Keratinocyte (primary cell): ENCODE data around the gene ROS1. TPM values are rescaled to one million over a fixed set of nuclear protein-coding genes. Genes with fewer than 3 reads are reported as not detected.
A peak's percentile ranks its signal among the peaks of the same experiment; 100 is the strongest.

Source experiments
- DNase-seq: peaks from one replicate; pipeline ENCODE4 v3.0.0-alpha.2; 2011; ENCODE audit warnings: low read depth, missing footprints, low spot score
- FAIRE-seq: peaks from 2 replicates; lab custom pipeline; 2011; peaks lifted over from hg19 to GRCh38; lab: Jason Lieb, UNC
- H2AFZ ChIP-seq: 2 replicates; pipeline ENCODE4 v1.6.0; 2012; ENCODE audit warnings: low read length, control low read depth, inconsistent platforms; ENCODE audit not compliant: control insufficient read depth
- H3K27ac ChIP-seq: 2 replicates; pipeline ENCODE4 v1.5.1; 2011; ENCODE audit warnings: low read length; ENCODE audit not compliant: control insufficient read depth, insufficient read depth
- H3K27me3 ChIP-seq: 3 replicates; pipeline ENCODE4 v1.6.0; 2011; ENCODE audit warnings: low read length; ENCODE audit not compliant: control insufficient read depth, insufficient read depth; ENCODE audit errors: extremely low read depth
- H3K36me3 ChIP-seq, 2 experiments: 2 replicates in 1 of 2; 3 replicates in 1 of 2; pipeline ENCODE4 v1.5.1; 2011; ENCODE audit warnings: low read length in 2 of 2, mild to moderate bottlenecking in 1 of 2; ENCODE audit not compliant: control insufficient read depth in 2 of 2, insufficient read depth in 2 of 2; ENCODE audit errors: extremely low read depth in 1 of 2
- H3K4me1 ChIP-seq: 3 replicates; pipeline ENCODE4 v1.5.1; 2011; ENCODE audit warnings: low read length; ENCODE audit not compliant: control insufficient read depth, insufficient read depth; ENCODE audit errors: extremely low read depth
- H3K4me2 ChIP-seq: 3 replicates; pipeline ENCODE4 v1.6.0; 2011; ENCODE audit warnings: low read depth, low read length; ENCODE audit not compliant: control insufficient read depth, insufficient read depth; ENCODE audit errors: extremely low read depth
- H3K4me3 ChIP-seq, 3 experiments: fragments of 200-600 bp in 1 of 3; sonication (generic) in 1 of 3; 2 replicates in 2 of 3; 3 replicates in 1 of 3; pipeline ENCODE4 v1.5.1; 2011 to 2016; ENCODE audit warnings: low read length in 3 of 3, mild to moderate bottlenecking in 3 of 3, control low read depth in 2 of 3, inconsistent platforms in 1 of 3, low read depth in 1 of 3, mixed read lengths in 1 of 3, mixed run types in 1 of 3, moderate library complexity in 1 of 3; ENCODE audit not compliant: control insufficient read depth in 2 of 3, insufficient read depth in 2 of 3; ENCODE audit errors: extremely low read depth in 1 of 3
- H3K79me2 ChIP-seq: 2 replicates; pipeline ENCODE4 v1.6.0; 2012; ENCODE audit warnings: low read length; ENCODE audit not compliant: control insufficient read depth, insufficient read depth
- H3K9ac ChIP-seq: 3 replicates; pipeline ENCODE4 v1.6.0; 2011; ENCODE audit warnings: low read length; ENCODE audit not compliant: control insufficient read depth, insufficient read depth; ENCODE audit errors: extremely low read depth
- H3K9me1 ChIP-seq: 3 replicates; pipeline ENCODE4 v1.6.0; 2011; ENCODE audit warnings: low read length; ENCODE audit not compliant: control insufficient read depth, insufficient read depth; ENCODE audit errors: extremely low read depth
- H3K9me3 ChIP-seq: 2 replicates; pipeline ENCODE4 v1.5.1; 2012; ENCODE audit warnings: low read depth, low read length; ENCODE audit not compliant: control insufficient read depth
- H4K20me1 ChIP-seq: 3 replicates; pipeline ENCODE4 v1.6.0; 2011; ENCODE audit warnings: low read length; ENCODE audit not compliant: control insufficient read depth, insufficient read depth; ENCODE audit errors: extremely low read depth
- EZH2 ChIP-seq: IDR thresholded peaks from one replicate; pipeline ENCODE4 v1.6.1; 2012; ENCODE audit warnings: inconsistent platforms, mild to moderate bottlenecking, low read length, moderate library complexity
- dilution Hi-C: fragments of 300-500 bp; cut with MboI; formaldehyde crosslinking; loops from one replicate; pipeline ENCODE4 v1.7.0; 2020; ENCODE audit warnings: low sequenced_read_pairs; ENCODE audit not compliant: extremely low pct_ligation_motif_present
- polyA plus RNA-seq, 5 experiments: library from polyadenylated mRNA; depleted of rRNA in 3 of 5; stranded (reverse) in 3 of 5; stranded (forward) in 1 of 5; unstranded in 1 of 5; fragments of >200 nt; gene quantifications; 1 replicate in 1 of 5; 2 replicates in 3 of 5; 3 replicates in 1 of 5; pipeline versions ENCODE4 v1.2.1 to v1.2.3, GENCODE V29; 2011 to 2012; ENCODE audit warnings: missing spikeins in 2 of 5, low read depth in 1 of 5, low replicate concordance in 1 of 5
- TF ChIP-seq, protein P1 (sequence below), 3 experiments: IDR thresholded peaks in 1 of 3; conservative IDR thresholded peaks in 1 of 3; optimal IDR thresholded peaks in 1 of 3; 2 replicates in 2 of 3; 3 replicates in 1 of 3; pipeline versions ENCODE3 to v1.5.1; 2011; ENCODE audit warnings: low read length in 3 of 3, mild to moderate bottlenecking in 3 of 3, moderate library complexity in 2 of 3, control low read depth in 1 of 3, inconsistent platforms in 1 of 3; ENCODE audit not compliant: insufficient read depth in 2 of 3; ENCODE audit errors: extremely low read depth in 1 of 3

The ROS1 gene
- polyA plus RNA-seq, 1 donor (not counting 4 experiments of a cell fraction or from before 2014, with no cell fraction given), result 0.16 TPM

DNA sequence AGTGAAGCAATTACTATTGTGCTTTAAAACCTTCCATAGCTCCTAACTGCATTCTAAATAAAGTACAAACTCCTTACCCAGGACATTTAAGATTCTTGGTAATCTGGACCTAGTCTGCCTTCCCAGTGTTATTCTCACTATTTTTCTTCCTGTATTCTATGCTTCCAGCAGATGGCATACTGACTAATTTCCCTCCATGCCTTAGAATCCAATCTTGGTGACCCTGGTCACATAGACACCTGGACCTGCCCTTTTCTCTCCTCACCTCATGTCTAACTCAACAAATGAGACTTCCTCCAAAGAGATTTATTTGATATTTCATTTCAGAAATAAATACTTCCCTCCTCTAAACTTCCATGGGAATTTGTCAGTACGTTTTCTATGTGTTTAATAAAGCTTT is 25.8 kb downstream of the ROS1 start:
- H3K9me1 ChIP-seq, result no peaks in the 10 kb centered on the region
- H3K79me2 ChIP-seq, result no peaks in the 10 kb centered on the region
- no peak overlapping the region for H2AFZ ChIP-seq
- H3K9ac ChIP-seq, result no peak overlapping the region
- FAIRE-seq (no peak), DNase-seq (no peak)
- H3K36me3 ChIP-seq, result no peaks in the 10 kb centered on the region
- H3K4me2 ChIP-seq, result no peak overlapping the region
- H3K27me3 ChIP-seq, result no peaks in the 10 kb centered on the region
- no peaks in the 10 kb centered on the region for H4K20me1 ChIP-seq
- no peak for TF ChIP-seq EZH2
- TF ChIP-seq, protein P1, sequence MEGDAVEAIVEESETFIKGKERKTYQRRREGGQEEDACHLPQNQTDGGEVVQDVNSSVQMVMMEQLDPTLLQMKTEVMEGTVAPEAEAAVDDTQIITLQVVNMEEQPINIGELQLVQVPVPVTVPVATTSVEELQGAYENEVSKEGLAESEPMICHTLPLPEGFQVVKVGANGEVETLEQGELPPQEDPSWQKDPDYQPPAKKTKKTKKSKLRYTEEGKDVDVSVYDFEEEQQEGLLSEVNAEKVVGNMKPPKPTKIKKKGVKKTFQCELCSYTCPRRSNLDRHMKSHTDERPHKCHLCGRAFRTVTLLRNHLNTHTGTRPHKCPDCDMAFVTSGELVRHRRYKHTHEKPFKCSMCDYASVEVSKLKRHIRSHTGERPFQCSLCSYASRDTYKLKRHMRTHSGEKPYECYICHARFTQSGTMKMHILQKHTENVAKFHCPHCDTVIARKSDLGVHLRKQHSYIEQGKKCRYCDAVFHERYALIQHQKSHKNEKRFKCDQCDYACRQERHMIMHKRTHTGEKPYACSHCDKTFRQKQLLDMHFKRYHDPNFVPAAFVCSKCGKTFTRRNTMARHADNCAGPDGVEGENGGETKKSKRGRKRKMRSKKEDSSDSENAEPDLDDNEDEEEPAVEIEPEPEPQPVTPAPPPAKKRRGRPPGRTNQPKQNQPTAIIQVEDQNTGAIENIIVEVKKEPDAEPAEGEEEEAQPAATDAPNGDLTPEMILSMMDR (optimal IDR thresholded peaks at IDR 0.05 in 1 of 3, IDR thresholded peaks at IDR 0.05 in 1 of 3, conservative IDR thresholded peaks at IDR 0.05 in 1 of 3; ENCODE audit: extremely low read depth in 1 of 3, insufficient read depth in 2 of 3, low read length in 3 of 3), result peak; percentile 14 to 38 (median 19)
- H3K9me3 ChIP-seq, result no peaks in the 10 kb centered on the region
- dilution Hi-C loops, result no loop called here
- H3K27ac ChIP-seq, result no peak overlapping the region
- H3K4me1 ChIP-seq, result no peaks in the 10 kb centered on the region
- H3K4me3 ChIP-seq, result no peak overlapping the region

DNA sequence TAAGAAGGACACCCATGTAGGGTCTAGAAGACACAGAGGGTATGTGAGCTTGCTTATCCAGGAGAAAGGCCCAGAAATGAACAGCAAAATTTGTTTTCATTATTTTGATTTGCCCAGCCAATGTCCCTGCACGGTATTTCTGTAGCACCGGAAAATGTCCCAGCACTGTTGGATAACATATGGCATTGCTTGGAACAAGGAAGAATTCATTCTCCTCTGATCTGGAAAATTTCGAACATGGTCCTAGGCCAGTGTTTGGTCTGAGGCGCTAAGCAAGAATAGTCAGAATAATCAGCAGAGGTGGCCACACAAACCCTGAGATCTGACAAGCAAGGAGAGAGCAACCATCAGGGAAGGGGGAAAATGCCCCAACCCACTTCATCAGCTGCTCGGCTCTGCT is 26.6 kb downstream of the ROS1 start:
- DNase-seq, result no peak
- TF ChIP-seq, protein P1 (optimal IDR thresholded peaks at IDR 0.05 in 1 of 3, IDR thresholded peaks at IDR 0.05 in 1 of 3, conservative IDR thresholded peaks at IDR 0.05 in 1 of 3; ENCODE audit: extremely low read depth in 1 of 3, insufficient read depth in 2 of 3, low read length in 3 of 3), result no peak
- no peak for TF ChIP-seq EZH2
- Histone ChIP-seq H3K9me3 (no peaks in the 10 kb centered on the region), H3K36me3 (no peaks in the 10 kb centered on the region), H3K9ac (no peak overlapping the region), H3K79me2 (no peaks in the 10 kb centered on the region), H3K4me1 (no peaks in the 10 kb centered on the region), H2AFZ (no peak overlapping the region), H4K20me1 (no peaks in the 10 kb centered on the region), H3K9me1 (no peaks in the 10 kb centered on the region), H3K4me3 (no peak overlapping the region), H3K27ac (no peak overlapping the region), H3K27me3 (no peaks in the 10 kb centered on the region), H3K4me2 (no peak overlapping the region)
- no peak for FAIRE-seq
- dilution Hi-C loops, result no loop called here
